ENCODE data around the gene DENND5A.

DNA sequence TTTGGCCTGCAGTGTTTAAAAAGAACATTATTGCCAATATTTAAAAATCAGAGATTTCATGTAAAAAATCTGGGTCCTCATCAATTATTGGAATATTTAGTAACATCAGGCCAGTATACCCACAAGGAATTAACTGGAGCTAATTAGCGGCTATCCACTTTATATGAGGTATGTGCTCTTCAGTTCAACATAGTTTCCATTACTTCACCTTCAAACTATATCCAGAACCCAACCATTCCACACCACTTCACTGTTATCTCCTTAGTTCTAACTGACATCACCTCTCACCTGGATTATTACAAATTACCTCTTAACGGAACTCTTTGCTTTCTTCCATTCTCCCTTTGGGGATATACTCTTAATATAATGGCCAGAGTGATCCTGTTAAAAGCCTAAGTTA is 64.7 kb downstream of the DENND5A start:
- TF ChIP-seq GATA2 (IDR thresholded peaks at IDR 0.05; ENCODE audit: low read depth, low read length) (no peak), GATA3 (IDR thresholded peaks at IDR 0.05; ENCODE audit: low read depth, low read length) (no peak)
